Lung (tissue), 12 donors: ENCODE measurements around the gene ZNF518A. TPM values are rescaled to one million over a fixed set of nuclear protein-coding genes. Genes with fewer than 3 reads are reported as not detected.

Source experiments
- ATAC-seq: fragments of 200-7000 bp; cut with Tn5 transposase; one replicate; pipeline ENCODE4 v1.9.1; 2020; ENCODE audit warnings: moderate number of reproducible peaks; ENCODE audit not compliant: insufficient read depth, low FRiP score
- DNase-seq, 3 donors: peaks; one replicate each; pipeline ENCODE4 v3.0.0-alpha.2; 2013 to 2017
- H3K27ac ChIP-seq, 2 donors: one replicate each; pipeline ENCODE4 v1.5.1; 2013; ENCODE audit warnings: mild to moderate bottlenecking in 2 of 2, moderate library complexity in 2 of 2, control low read depth in 1 of 2, inconsistent platforms in 1 of 2, low read depth in 1 of 2, low read length in 1 of 2
- H3K27me3 ChIP-seq, 3 donors: one replicate each; pipeline ENCODE4 v1.5.1; 2013; ENCODE audit warnings: low read length in 2 of 3; ENCODE audit not compliant: control insufficient read depth in 3 of 3, insufficient read depth in 3 of 3
- H3K36me3 ChIP-seq, 4 donors: one replicate each; pipeline ENCODE4 v1.5.1; 2013; ENCODE audit warnings: low read length in 4 of 4, mild to moderate bottlenecking in 1 of 4, moderate library complexity in 1 of 4; ENCODE audit not compliant: control insufficient read depth in 4 of 4, insufficient read depth in 4 of 4
- H3K4me1 ChIP-seq, 5 donors: one replicate each; pipeline ENCODE4 v1.5.1; 2013; ENCODE audit warnings: low read length in 5 of 5, mild to moderate bottlenecking in 2 of 5, moderate library complexity in 1 of 5; ENCODE audit not compliant: control insufficient read depth in 5 of 5, insufficient read depth in 5 of 5
- H3K4me3 ChIP-seq: one replicate; pipeline ENCODE4 v1.5.1; 2013; ENCODE audit warnings: mild to moderate bottlenecking, control low read depth, moderate library complexity
- H3K9ac ChIP-seq, 2 donors: one replicate each; pipeline ENCODE4 v1.5.1; 2013; ENCODE audit warnings: low read length in 2 of 2, control low read depth in 1 of 2; ENCODE audit not compliant: insufficient read depth in 1 of 2
- H3K9me3 ChIP-seq, 4 donors: one replicate each; pipeline ENCODE4 v1.5.1; 2013; ENCODE audit warnings: low read length in 3 of 4, mild to moderate bottlenecking in 1 of 4, moderate library complexity in 1 of 4; ENCODE audit not compliant: control insufficient read depth in 4 of 4, insufficient read depth in 3 of 4
- CTCF ChIP-seq: IDR thresholded peaks from 2 replicates; pipeline ENCODE4 v1.5.1; 2012; ENCODE audit warnings: mild to moderate bottlenecking; ENCODE audit errors: control extremely low read depth, extremely low read depth
- WGBS, 2 donors: extraction: QIAGEN DNeasy Blood & Tissue Kit; methylation state at CpG; one replicate each; pipeline ENCODE4 v1.1.7; 2013; 5-methylcytosine and 5-hydroxymethylcytosine counted together
- polyA plus RNA-seq, 2 donors: library from polyadenylated mRNA; stranded (reverse); fragments of 200-250 nt; gene quantifications; one replicate each; pipeline ENCODE4 v1.2.1, GENCODE V29; 2013
- total RNA-seq, 2 donors: library from RNA; depleted of rRNA in 1 of 2; stranded (reverse); fragments of >200 nt in 1 of 2; gene quantifications; one replicate each; pipeline ENCODE4 v1.2.1, GENCODE V29; 2014 to 2021
- donor health status: control.
- donor health status: control.
- donor health status: Bipolar disorder and iron deficiency.
- donor health status: healthy.
- donor health status: DM: yes; HTN: yes; CAD: no.

Gene ZNF518A
- total and polyA plus RNA-seq, 4 donors, result 4.4 to 68.2 (median 13.4) TPM

GRCh38 chr10:96170230-96170629 lies 40.1 kb downstream of the ZNF518A start:
- TF ChIP-seq CTCF, result no peak
- Histone ChIP-seq H3K4me1 (no peaks in the 10 kb centered on the region), H3K9ac (no peak overlapping the region), H3K9me3 (peaks cover 1 to 21% (median 8%) of the 10 kb centered on the region in 4 donors), H3K27me3 (no peaks in the 10 kb centered on the region), H3K4me3 (no peak overlapping the region), H3K27ac (no peak overlapping the region), H3K36me3 (peaks cover 0 to 3% (median 0%) of the 10 kb centered on the region in 4 donors)
- DNase-seq (no peak), ATAC-seq (no peak)

- no peak overlapping the region for H3K27ac ChIP-seq
- H3K9ac ChIP-seq, result no peak overlapping the region
- peaks cover 1 to 26% (median 7%) of the 10 kb centered on the region in 4 donors for H3K9me3 ChIP-seq
- DNase-seq (no peak), ATAC-seq (no peak)
- WGBS, 2 donors, result 97 to 100% methylated on average over 1 of the region's 1 CpG
- no peaks in the 10 kb centered on the region for H3K4me1 ChIP-seq
- no peak overlapping the region for H3K4me3 ChIP-seq
- TF ChIP-seq CTCF, result no peak
- H3K27me3 ChIP-seq, result no peaks in the 10 kb centered on the region
- no peaks in the 10 kb centered on the region for H3K36me3 ChIP-seq
These were observed 42.6 kb downstream of the ZNF518A start for GRCh38 chr10:96172666-96173065.

- Histone ChIP-seq H3K4me1 (no peaks in the 10 kb centered on the region), H3K9ac (no peak overlapping the region), H3K4me3 (no peak overlapping the region), H3K27me3 (no peaks in the 10 kb centered on the region), H3K9me3 (peaks cover 1 to 9% (median 4%) of the 10 kb centered on the region in 4 donors), H3K27ac (no peak overlapping the region), H3K36me3 (no peaks in the 10 kb centered on the region)
- TF ChIP-seq CTCF, result no peak
- ATAC-seq (no peak), DNase-seq (no peak)
- WGBS, 2 donors, result 90 to 97% methylated on average over 1 of the region's 1 CpG
These were observed 46.9 kb downstream of the ZNF518A start for GRCh38 chr10:96176985-96177384.

GRCh38 chr10:96188421-96188820 lies 58.3 kb downstream of the ZNF518A start:
- no peak overlapping the region for H3K27ac ChIP-seq
- 83 to 94% methylated on average over 2 of the region's 2 CpGs for WGBS, 2 donors
- no peaks in the 10 kb centered on the region for H3K4me1 ChIP-seq

More at GRCh38 chr10:96188421-96188820, 58.3 kb downstream of the ZNF518A start:
- DNase-seq (no peak), ATAC-seq (no peak)
- Histone ChIP-seq H3K27me3 (no peaks in the 10 kb centered on the region), H3K9ac (no peak overlapping the region), H3K4me3 (no peak overlapping the region), H3K9me3 (peaks cover 0 to 7% (median 0%) of the 10 kb centered on the region in 4 donors), H3K36me3 (no peaks in the 10 kb centered on the region)
- no peak for TF ChIP-seq CTCF
